Jurkat, Clone E6-1 (cell line): ENCODE data around the gene TAOK1.

Source experiments
- DNase-seq: peaks from one replicate; pipeline ENCODE4 v3.0.0-alpha.2; 2011; ENCODE audit warnings: low read depth, low spot score
- H3K4me3 ChIP-seq: 2 replicates; pipeline ENCODE4 v1.5.1; 2011; ENCODE audit warnings: mild to moderate bottlenecking, low read length, control low read depth, moderate library complexity

The TAOK1 gene

DNA sequence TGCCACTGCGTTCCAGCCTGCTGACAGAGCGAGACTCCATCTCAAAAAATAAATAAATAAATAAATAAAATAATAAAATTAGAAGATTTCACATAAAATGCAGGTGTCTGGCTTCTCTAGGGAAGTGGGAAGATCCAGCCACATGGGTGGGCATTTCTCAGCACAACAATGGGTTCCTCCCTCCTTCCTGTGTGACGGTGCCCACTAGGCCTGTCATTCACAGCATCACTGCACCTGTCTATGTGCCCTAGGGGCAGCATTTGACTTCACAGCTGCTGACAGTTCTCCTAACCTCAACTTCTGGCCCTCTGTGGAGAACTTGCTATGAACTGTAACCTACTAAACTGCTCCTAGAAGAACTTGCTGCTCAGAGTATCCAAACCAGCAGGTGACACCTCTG lies 173.7 kb downstream of the TAOK1 start:
- H3K4me3 ChIP-seq, result no peak overlapping the region
- DNase-seq, result peak; percentile 66

DNA sequence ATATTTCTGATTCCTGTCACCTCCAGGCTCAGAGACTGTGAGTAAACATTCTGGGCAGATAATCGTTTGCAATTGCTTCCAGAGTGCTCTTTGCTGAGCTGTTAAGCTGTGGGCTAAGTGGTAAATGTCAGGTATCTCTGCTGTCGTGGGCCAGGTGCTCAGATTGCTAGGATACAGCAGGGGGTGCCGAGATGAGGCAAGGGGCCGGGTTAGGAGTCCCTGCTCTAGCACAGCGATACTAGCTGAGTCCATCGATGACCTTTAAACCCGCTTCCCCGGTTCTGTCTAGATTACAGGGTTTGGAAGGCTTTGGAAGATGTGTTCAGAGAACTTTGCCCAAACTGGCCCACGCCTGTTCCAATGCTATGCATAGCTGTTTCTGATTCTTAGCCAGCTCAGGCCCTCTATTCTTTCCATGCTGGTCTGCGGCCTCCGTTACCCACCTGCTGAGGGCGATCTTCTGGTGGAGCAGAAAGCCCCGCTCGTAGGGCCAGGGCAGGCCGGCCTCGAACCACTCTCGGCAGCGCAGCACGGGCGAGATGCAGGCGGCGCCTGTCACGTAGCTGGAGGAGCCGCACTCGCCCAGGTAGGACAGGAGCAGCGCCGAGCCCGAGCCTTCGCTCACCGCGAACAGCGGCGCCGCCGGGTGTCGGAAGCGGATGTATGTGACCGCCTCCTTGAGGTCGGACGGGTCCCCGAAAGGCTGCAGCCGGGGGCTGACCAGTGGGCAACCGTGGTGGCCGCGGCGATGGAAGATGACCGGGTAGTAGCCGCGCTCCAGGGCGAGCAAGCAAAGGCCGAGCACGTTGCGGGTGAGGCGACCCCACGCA lies 175.7 kb downstream of the TAOK1 start:
- no peak overlapping the region for H3K4me3 ChIP-seq
- DNase-seq, result no peak

DNA sequence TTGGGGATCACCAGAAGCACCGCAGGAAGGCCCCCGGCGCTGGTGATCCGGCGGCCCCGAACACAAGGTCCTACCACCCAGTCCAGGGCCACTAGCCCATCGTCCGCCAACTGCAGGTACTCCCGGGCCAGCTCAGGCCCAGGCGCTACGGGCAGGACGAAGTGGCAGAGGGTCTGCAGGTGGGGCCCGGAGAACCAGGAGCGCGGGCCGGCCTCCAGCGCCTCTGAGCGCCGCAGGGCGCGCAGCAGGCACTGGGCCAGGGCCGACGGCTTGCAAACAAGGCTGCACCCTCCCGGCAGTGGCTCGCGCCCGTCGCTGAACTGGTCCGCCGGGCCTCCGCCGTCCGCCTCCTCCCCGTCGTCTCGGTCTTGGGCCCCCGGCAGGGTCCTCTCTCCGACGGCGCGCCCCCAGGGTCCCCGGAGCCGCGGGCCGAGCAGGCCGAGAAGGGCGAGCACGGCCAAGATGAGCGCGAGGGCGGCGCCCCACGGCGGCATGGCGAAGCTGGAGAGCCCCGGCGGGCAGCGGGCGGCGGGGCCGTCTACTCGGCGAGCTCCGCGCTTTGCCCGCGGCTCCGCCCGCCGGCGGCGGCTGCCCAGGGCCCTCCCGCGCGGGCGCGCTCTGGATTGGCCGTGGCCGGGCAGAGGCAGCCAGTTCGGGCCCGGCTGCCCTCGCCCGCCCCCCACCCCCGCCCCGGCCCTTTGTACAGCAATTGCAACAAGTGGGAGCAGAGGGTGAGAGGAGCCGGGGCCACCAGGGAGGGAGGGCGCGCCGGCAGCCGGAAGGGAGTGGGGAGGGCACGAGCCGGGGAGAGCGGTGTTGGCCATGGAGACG lies 176.5 kb downstream of the TAOK1 start, which contains the start of gene ABHD15:
Gene ABHD15, minus strand, starts transcription at position 565 of the 831 bp plus-strand sequence. Its CDS starts 71 bp downstream, at position 494.
- peak within 1 kb of the TSS; percentile 83 for H3K4me3 ChIP-seq
- no peak for DNase-seq

DNA sequence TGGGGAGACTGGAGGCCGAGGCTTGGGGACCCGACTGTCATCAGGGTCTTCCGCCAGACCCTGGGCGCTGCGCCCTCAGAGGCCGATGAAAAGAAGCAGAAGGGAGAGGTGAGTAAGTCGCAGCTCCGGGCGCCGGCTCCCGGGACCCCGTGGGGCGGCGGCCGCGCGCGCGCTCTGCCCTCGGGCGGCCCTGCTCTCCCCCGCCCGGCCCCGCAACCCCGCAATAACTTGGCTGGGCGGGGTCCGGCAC lies 177.1 kb downstream of the TAOK1 start:
- H3K4me3 ChIP-seq, result peak overlapping the region; percentile 83
- no peak for DNase-seq

DNA sequence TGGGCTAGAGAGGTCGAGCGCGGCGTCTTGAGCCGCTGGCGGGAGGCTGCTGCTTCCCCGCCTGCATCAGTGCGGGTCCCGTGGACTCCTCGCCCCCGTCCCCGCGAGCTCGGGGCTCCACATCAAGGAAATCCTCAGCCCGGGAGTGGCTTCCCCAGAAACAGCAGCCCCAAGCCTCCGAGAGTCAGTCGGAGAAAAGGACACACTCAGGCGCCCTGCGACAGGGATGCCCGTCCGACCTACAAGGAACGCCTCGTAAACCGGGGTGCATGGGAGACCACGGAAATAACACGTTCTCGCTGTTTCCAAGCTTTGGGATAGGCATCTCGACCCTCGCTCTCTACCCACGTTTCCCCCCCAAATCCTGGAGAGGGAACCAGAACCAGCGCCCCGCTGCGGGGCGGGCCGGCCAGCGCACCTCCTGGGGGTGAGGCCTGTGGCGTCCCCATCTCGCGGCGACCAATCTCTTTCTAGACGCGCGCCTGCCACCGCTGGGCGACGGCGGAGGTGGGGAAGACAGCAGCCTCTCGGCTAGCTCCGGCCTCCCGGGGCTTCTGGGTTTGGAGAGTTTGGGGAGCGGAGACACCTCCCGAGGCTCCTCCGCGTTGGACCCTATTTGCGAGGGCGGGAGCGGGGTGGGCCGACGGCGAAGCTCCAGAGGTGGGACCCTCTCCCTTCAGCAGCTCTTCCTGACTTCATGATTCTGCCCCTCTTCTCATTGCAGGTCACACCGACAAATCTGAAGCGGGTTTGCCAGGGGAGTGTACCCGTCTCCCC lies 177.6 kb downstream of the TAOK1 start:
- peak overlapping the region; percentile 83 for H3K4me3 ChIP-seq
- no peak for DNase-seq

DNA sequence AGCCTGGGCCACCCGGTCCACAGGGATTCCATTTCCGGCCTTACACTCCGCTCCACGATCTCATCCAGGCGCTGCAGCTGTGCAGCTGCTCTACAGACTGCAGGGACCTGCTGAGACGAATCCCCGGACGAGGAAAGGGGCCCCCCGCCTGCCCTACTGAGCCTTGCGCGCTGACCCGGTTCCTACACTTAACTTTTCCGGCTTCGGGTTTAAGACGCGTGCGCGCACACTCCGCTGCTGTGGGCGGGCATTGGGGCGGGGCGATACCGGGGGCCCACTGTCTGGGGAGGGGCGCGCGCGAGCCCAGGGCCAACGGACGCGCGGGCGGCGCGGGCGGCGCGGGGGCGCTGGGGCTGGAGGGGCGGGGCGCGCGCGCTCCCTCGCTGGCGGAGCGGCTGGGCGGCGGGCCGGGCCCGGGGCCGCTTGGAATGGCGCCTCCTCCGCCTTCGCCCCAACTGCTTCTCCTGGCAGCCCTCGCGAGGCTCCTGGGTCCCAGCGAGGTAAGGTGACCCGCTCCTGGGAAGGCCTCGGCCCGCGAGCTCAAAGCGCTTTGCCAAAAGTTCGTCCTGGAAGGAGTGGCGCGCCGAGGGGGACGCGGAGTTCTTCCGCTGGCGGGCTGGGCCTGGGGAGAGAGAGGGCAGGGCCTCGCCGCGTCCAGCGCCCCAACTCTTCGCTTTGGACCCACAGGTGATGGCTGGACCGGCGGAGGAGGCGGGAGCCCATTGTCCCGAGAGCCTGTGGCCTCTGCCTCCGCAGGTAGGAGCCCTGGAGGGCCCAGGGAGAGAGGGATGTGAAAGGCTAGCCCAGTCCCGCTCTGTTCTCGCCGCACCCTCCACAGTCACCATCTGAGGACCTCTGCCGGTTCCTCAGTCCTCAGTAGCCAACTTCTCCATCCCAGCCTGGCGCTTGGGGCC lies 178.4 kb downstream of the TAOK1 start, which contains the start of gene TP53I13:
Gene TP53I13, plus strand, starts transcription at position 371 of the 914 bp plus-strand sequence. Its CDS starts 58 bp downstream, at position 429.
- DNase-seq, result peak; percentile 85
- H3K4me3 ChIP-seq, result peak within 1 kb of the TSS; percentile 83

DNA sequence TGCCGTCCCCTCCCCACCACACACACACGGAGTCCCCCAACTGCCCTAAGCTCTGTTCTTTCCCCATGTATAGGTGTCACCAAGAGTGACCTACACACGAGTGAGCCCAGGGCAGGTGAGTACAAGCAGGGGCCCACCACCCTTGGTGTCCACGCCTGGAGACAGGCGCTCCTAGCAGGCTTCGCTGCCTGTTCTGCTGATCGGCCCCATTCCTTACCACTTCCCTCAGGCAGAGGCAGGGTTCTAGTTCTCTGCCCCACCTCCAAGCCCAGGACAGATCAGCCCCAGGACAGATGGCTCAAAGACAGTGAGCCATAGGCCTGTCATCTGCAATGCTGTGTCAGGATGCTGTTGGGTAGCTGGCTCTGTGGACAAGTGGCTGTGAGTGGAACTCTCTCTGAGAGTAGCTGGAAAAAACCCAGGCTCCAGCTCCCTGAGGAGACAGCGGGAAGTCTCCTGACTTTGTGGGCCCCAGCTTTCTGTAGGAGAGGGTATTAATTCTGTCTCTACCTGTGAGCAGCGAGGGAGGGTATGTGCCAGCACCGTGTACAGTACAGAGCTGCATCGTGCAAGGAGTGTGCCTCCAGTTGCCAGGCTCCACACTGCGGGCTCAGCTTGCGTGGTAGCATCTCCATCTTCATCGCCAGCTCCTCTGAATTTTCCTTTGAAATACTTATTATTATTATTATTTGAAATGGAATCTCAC lies 179.2 kb downstream of the TAOK1 start:
- DNase-seq, result no peak

DNA sequence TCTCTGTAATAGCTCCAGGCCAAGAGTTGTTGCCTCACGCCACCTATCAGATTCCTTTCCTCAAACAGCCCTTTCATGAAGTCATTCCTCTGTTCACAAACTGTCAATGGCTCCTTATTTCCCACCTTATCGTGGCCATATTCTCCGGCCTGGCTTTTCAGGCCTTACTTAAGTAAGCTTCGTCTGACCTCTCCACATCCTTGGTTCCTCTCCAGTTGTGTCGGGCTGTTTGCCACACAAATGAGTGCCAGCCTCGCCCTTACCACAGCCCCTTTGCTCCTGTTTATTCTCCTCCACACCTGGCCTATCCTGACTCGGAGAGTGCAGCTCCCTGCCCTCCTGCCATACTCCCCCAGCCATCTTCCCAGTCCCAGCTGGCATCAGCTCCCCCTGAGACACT lies 180.4 kb downstream of the TAOK1 start:
- DNase-seq, result no peak
- no peak overlapping the region for H3K4me3 ChIP-seq

More for the DNA sequence above, 179.2 kb downstream of the TAOK1 start:
- H3K4me3 ChIP-seq, result peak overlapping the region; percentile 79

DNA sequence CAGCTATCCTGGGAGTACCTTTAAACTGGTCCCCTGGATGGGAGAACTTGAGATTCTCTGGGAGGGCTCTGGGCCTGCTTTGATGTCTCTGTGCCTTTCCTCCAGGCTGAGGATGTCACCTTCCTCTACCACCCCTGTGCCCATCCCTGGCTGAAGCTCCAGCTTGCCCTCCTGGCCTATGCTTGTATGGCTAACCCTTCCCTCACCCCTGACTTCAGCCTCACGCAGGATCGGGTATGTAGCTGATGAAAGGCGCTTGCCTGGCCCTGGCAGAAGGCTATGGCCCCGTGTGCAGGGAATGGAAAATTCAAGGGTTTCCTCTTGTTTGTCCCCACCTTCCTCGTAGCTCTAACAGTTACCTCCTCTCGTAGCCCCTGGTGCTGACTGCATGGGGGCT lies 181.3 kb downstream of the TAOK1 start:
- no peak for DNase-seq

DNA sequence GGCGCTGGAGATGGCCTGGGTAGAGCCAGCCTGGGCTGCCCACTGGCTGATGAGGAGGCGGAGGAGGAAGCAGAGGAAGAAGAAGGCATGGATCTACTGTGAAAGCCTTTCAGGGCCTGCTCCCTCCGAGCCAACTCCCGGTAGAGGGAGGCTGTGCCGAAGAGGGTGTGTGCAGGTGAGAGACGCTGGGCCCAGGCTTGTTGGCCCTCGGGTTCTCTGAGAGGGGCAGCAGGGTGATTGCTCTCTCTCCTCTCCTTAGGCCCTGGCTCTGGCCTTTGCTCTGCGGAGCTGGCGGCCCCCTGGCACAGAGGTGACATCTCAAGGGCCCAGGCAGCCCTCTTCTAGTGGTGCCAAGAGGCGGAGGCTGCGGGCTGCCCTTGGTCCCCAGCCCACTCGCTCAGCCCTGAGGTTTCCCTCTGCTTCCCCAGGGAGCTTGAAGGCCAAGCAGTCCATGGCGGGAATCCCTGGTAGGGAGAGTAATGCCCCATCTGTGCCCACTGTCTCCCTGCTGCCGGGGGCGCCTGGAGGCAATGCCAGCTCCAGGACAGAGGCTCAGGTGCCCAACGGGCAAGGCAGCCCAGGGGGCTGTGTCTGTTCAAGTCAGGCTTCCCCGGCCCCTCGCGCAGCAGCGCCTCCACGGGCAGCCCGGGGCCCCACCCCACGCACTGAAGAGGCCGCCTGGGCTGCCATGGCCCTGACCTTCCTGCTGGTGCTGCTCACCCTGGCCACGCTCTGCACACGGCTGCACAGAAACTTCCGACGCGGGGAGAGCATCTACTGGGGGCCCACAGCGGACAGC lies 181.9 kb downstream of the TAOK1 start:
- DNase-seq, result no peak
- no peak overlapping the region for H3K4me3 ChIP-seq

More for the DNA sequence above, 181.3 kb downstream of the TAOK1 start:
- H3K4me3 ChIP-seq, result no peak overlapping the region

DNA sequence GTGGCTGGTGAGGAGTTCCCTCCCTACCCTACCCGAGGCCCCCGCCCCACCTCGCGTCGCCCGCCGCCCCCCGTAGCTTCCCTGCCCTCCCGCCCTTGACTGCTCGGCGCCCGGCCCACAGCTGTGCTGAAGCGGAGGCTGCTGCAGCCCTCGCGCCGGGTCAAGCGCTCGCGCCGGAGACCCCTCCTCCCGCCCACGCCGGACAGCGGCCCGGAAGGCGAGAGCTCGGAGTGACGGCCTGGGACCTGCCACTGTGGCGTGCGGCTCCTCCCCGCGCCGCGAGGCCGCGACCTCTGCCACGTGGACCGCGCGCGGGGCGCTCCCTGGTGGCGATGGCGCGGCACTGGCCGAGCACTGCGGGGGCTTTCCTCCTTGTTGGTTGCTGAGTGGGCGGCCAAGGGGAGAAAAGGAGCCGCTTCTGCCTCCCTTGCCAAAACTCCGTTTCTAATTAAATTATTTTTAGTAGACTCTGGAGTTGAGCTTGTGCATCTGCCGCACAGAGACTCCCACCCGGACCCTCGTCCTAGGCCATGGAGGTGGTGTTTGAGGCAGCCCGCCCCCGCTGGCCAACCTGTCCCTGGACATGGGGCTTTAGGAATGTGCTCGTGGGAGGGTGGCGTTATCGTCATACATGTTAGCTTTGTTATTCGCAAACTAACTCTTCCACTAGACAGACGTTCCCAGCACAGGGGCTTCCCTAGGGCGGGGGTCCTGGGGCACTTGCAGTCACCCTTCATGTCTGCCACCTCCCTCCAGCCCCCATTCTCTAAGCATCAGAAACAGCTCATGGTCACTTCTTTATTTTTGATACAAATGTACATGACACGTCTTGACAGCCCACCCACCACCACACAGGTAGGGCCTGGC lies 182.8 kb downstream of the TAOK1 start:
- no peak for DNase-seq
- H3K4me3 ChIP-seq, result no peak overlapping the region

DNA sequence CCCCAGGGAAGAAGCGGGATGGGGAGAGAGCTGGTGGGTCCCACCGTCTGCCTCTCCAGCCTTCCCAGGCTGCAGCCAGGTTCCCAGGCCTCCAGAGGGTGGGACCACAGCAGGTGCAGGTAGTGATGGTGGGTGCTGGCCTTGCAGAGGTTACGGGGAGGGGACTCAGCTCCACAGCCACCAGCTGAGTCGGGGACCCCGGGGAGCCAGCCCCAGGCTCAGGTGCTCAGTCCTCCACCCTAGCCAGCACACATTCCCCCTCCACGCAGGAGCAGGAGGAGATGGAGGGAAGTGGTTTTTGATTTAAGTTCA lies 183.4 kb downstream of the TAOK1 start:
- DNase-seq, result no peak
- no peak overlapping the region for H3K4me3 ChIP-seq

DNA sequence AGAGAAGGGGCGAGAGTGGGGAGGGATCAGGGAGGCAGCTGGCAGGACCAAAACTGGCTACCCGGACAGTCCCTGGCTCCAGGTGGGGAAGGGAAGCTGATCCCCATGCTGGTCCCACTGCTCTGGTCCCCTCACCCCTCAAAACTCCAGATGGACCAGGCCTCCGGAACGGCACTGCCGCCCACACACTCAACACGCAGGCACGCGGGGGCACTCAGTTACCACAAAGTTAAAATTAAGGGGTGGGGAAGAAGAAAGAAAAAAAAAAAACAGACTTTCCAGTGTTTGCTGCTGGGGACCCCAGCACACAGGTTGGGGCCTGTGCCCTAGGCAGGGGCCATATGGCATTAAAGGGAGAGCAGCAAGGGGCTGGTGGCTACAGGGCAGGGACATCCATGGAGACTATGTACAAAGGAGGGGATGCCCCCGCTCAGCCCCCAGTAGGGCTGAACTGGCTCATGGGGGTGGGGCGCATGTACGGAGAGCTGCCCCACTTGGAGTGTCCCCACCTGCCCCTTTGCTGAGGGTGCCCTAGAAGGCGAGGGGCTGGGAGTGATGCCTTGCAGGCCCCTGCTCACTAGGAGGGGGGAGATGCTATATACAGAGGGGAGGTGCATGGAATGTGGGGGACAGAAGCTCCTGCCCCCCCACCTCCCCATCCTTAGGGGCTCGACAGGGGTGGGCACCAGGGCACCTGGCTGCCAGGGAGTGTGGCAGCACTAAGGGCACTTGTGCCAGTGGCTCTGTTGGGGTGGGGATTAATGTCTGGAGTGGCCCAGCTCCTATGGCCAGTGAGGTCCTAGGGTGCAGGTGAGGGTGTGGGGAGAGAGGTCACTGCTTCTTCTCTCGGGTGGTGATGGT lies 183.9 kb downstream of the TAOK1 start:
- H3K4me3 ChIP-seq, result no peak overlapping the region
- DNase-seq, result no peak

DNA sequence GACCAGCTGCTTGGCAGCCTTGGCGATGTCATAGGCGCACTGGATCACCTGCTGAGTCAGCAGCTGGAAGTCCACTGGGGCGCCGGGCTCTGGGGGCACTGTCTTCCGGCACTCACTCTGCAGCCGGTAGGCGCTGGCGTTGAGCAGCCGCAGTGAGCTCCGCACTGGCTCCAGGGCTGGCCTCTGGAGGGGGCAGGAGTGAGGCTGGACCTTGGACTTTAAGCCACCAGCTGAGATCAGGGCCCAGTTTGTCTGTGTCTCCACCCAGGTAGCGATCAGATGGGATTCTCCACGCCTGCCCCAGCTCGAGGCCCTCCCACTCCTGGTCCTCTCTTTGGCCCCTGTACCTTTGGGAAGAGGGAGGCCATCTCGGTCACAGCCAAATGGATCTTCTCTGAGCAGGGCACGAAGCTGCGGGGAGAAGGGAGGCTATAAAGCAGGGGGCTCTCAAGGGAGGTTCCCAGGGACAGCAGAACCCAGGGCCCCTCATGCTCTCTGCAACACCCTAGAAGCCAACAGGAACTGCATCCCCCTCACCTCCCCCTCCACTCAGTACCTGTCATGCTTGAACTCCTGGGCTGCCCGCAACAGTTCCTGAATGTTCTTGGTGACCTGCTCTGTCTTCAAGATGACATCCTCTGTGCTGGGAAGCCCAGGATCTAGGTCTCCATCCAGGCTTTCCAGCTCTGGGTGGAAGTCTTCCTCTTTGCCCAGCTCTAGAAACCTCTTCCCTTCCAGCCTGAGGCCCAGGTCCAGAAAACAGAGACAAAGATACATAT lies 184.8 kb downstream of the TAOK1 start:
- no peak overlapping the region for H3K4me3 ChIP-seq
- DNase-seq, result no peak
